ENCODE data around the gene ST6GALNAC3. TPM values are rescaled to one million over a fixed set of nuclear protein-coding genes. Genes with fewer than 3 reads are reported as not detected.

The ST6GALNAC3 gene
- 3.3 and 4.8 TPM in 2 replicates for total RNA-seq (2014; rRNA removed; shearing (Covaris generic); ENCODE audit: low replicate concordance)

GRCh38 chr1:76074321-76075187, at the start of gene ST6GALNAC3:
TSS of gene ST6GALNAC3 (plus strand) at chr1:76074746.
- Histone ChIP-seq H4K20me1 (ENCODE audit: insufficient read depth, low read depth, low read length) (no peaks in the 10 kb centered on the region), H3K4me1 (ENCODE audit: low read length) (peaks cover 9% of the 10 kb centered on the region), H3K27me3 (ENCODE audit: low read length) (no peaks in the 10 kb centered on the region), H3K4me2 (ENCODE audit: low read depth, low read length, poor library complexity, severe bottlenecking) (no peak within 1 kb of the TSS), H3K9me2 (replicated peaks; ENCODE audit: insufficient read depth, low read length) (no peaks in the 10 kb centered on the region), H3K36me3 (ENCODE audit: insufficient read depth, low read length) (no peaks in the 10 kb centered on the region), H3K9ac (ENCODE audit: low read length) (no peak within 1 kb of the TSS), H3K4me3 (ENCODE audit: low read length) (no peak within 1 kb of the TSS), H3K27ac (ENCODE audit: low read length) (no peak within 1 kb of the TSS), H3K9me3 (ENCODE audit: low read length) (no peaks in the 10 kb centered on the region), H3K79me2 (ENCODE audit: low read length) (no peaks in the 10 kb centered on the region), H2AFZ (ENCODE audit: low read length) (no peak within 1 kb of the TSS)
- no peak for DNase-seq

- H3K79me2 ChIP-seq (ENCODE audit: low read length): no peaks in the 10 kb centered on the region
- no peak overlapping the region for H3K9ac ChIP-seq (ENCODE audit: low read length)
- no peaks in the 10 kb centered on the region for H3K9me2 ChIP-seq (replicated peaks; ENCODE audit: insufficient read depth, low read length)
- no peak overlapping the region for H3K27ac ChIP-seq (ENCODE audit: low read length)
- H3K4me1 ChIP-seq (ENCODE audit: low read length): no peaks in the 10 kb centered on the region
- no peak overlapping the region for H3K4me2 ChIP-seq (ENCODE audit: low read depth, low read length, poor library complexity, severe bottlenecking)
- H3K9me3 ChIP-seq (ENCODE audit: low read length): no peaks in the 10 kb centered on the region
- no peak for DNase-seq
- no peak overlapping the region for H2AFZ ChIP-seq (ENCODE audit: low read length)
- no peak overlapping the region for H3K4me3 ChIP-seq (ENCODE audit: low read length)
- H3K27me3 ChIP-seq (ENCODE audit: low read length): no peaks in the 10 kb centered on the region
- no peaks in the 10 kb centered on the region for H3K36me3 ChIP-seq (ENCODE audit: insufficient read depth, low read length)
- H4K20me1 ChIP-seq (ENCODE audit: insufficient read depth, low read depth, low read length): no peaks in the 10 kb centered on the region
Observed at GRCh38 chr1:76027341-76027740, 47.2 kb upstream of the ST6GALNAC3 start.

GRCh38 chr1:76029331-76029730, 45.2 kb upstream of the ST6GALNAC3 start:
- Histone ChIP-seq H3K79me2 (ENCODE audit: low read length) (no peaks in the 10 kb centered on the region), H2AFZ (ENCODE audit: low read length) (no peak overlapping the region), H4K20me1 (ENCODE audit: insufficient read depth, low read depth, low read length) (no peaks in the 10 kb centered on the region), H3K36me3 (ENCODE audit: insufficient read depth, low read length) (no peaks in the 10 kb centered on the region), H3K9me3 (ENCODE audit: low read length) (no peaks in the 10 kb centered on the region), H3K4me3 (ENCODE audit: low read length) (no peak overlapping the region), H3K27ac (ENCODE audit: low read length) (no peak overlapping the region), H3K9ac (ENCODE audit: low read length) (no peak overlapping the region), H3K4me2 (ENCODE audit: low read depth, low read length, poor library complexity, severe bottlenecking) (no peak overlapping the region), H3K4me1 (ENCODE audit: low read length) (no peaks in the 10 kb centered on the region), H3K9me2 (replicated peaks; ENCODE audit: insufficient read depth, low read length) (no peaks in the 10 kb centered on the region), H3K27me3 (ENCODE audit: low read length) (no peaks in the 10 kb centered on the region)
- no peak for DNase-seq

- Histone ChIP-seq H3K4me3 (ENCODE audit: low read length) (no peak overlapping the region), H3K4me2 (ENCODE audit: low read depth, low read length, poor library complexity, severe bottlenecking) (no peak overlapping the region), H3K27me3 (ENCODE audit: low read length) (no peaks in the 10 kb centered on the region)
Observed at GRCh38 chr1:76031496-76031895, 43.0 kb upstream of the ST6GALNAC3 start.

GRCh38 chr1:76033800-76034475, 40.6 kb upstream of the ST6GALNAC3 start:
- H3K36me3 ChIP-seq (ENCODE audit: insufficient read depth, low read length): no peaks in the 10 kb centered on the region
- H3K4me2 ChIP-seq (ENCODE audit: low read depth, low read length, poor library complexity, severe bottlenecking): no peak overlapping the region
- H3K4me1 ChIP-seq (ENCODE audit: low read length): peaks cover 4% of the 10 kb centered on the region
- no peaks in the 10 kb centered on the region for H3K79me2 ChIP-seq (ENCODE audit: low read length)
- H3K27me3 ChIP-seq (ENCODE audit: low read length): no peaks in the 10 kb centered on the region
- H4K20me1 ChIP-seq (ENCODE audit: insufficient read depth, low read depth, low read length): no peaks in the 10 kb centered on the region
- H3K9me2 ChIP-seq (replicated peaks; ENCODE audit: insufficient read depth, low read length): no peaks in the 10 kb centered on the region
- H3K9me3 ChIP-seq (ENCODE audit: low read length): no peaks in the 10 kb centered on the region
- H3K9ac ChIP-seq (ENCODE audit: low read length): no peak overlapping the region
- H3K27ac ChIP-seq (ENCODE audit: low read length): no peak overlapping the region
- DNase-seq: no peak
- no peak overlapping the region for H3K4me3 ChIP-seq (ENCODE audit: low read length)
- H2AFZ ChIP-seq (ENCODE audit: low read length): no peak overlapping the region

More at GRCh38 chr1:76031496-76031895, 43.0 kb upstream of the ST6GALNAC3 start:
- H3K4me1 ChIP-seq (ENCODE audit: low read length): no peaks in the 10 kb centered on the region
- no peaks in the 10 kb centered on the region for H3K79me2 ChIP-seq (ENCODE audit: low read length)
- no peak overlapping the region for H3K9ac ChIP-seq (ENCODE audit: low read length)
- no peaks in the 10 kb centered on the region for H3K9me3 ChIP-seq (ENCODE audit: low read length)
- H3K27ac ChIP-seq (ENCODE audit: low read length): no peak overlapping the region
- DNase-seq: no peak
- H3K9me2 ChIP-seq (replicated peaks; ENCODE audit: insufficient read depth, low read length): no peaks in the 10 kb centered on the region
- H3K36me3 ChIP-seq (ENCODE audit: insufficient read depth, low read length): no peaks in the 10 kb centered on the region
- H4K20me1 ChIP-seq (ENCODE audit: insufficient read depth, low read depth, low read length): no peaks in the 10 kb centered on the region
- no peak overlapping the region for H2AFZ ChIP-seq (ENCODE audit: low read length)

- Histone ChIP-seq H4K20me1 (ENCODE audit: insufficient read depth, low read depth, low read length) (no peaks in the 10 kb centered on the region), H3K9ac (ENCODE audit: low read length) (no peak overlapping the region), H3K79me2 (ENCODE audit: low read length) (no peaks in the 10 kb centered on the region), H3K4me1 (ENCODE audit: low read length) (peaks cover 4% of the 10 kb centered on the region), H3K9me3 (ENCODE audit: low read length) (no peaks in the 10 kb centered on the region), H3K36me3 (ENCODE audit: insufficient read depth, low read length) (no peaks in the 10 kb centered on the region), H2AFZ (ENCODE audit: low read length) (no peak overlapping the region), H3K4me3 (ENCODE audit: low read length) (no peak overlapping the region), H3K27ac (ENCODE audit: low read length) (no peak overlapping the region), H3K9me2 (replicated peaks; ENCODE audit: insufficient read depth, low read length) (no peaks in the 10 kb centered on the region), H3K27me3 (ENCODE audit: low read length) (no peaks in the 10 kb centered on the region), H3K4me2 (ENCODE audit: low read depth, low read length, poor library complexity, severe bottlenecking) (no peak overlapping the region)
- DNase-seq: no peak
Observed at GRCh38 chr1:76035053-76035452, 39.5 kb upstream of the ST6GALNAC3 start.

GRCh38 chr1:76037324-76037723, 37.2 kb upstream of the ST6GALNAC3 start:
- Histone ChIP-seq H2AFZ (ENCODE audit: low read length) (no peak overlapping the region), H3K9me2 (replicated peaks; ENCODE audit: insufficient read depth, low read length) (no peaks in the 10 kb centered on the region), H3K9ac (ENCODE audit: low read length) (no peak overlapping the region), H3K4me2 (ENCODE audit: low read depth, low read length, poor library complexity, severe bottlenecking) (no peak overlapping the region), H3K27ac (ENCODE audit: low read length) (no peak overlapping the region), H3K4me3 (ENCODE audit: low read length) (no peak overlapping the region), H3K27me3 (ENCODE audit: low read length) (no peaks in the 10 kb centered on the region), H4K20me1 (ENCODE audit: insufficient read depth, low read depth, low read length) (no peaks in the 10 kb centered on the region), H3K9me3 (ENCODE audit: low read length) (no peaks in the 10 kb centered on the region), H3K36me3 (ENCODE audit: insufficient read depth, low read length) (no peaks in the 10 kb centered on the region), H3K4me1 (ENCODE audit: low read length) (peaks cover 4% of the 10 kb centered on the region), H3K79me2 (ENCODE audit: low read length) (no peaks in the 10 kb centered on the region)
- no peak for DNase-seq

GRCh38 chr1:76038287-76039004, 36.1 kb upstream of the ST6GALNAC3 start:
- H3K9me2 ChIP-seq (replicated peaks; ENCODE audit: insufficient read depth, low read length): no peaks in the 10 kb centered on the region
- no peaks in the 10 kb centered on the region for H3K36me3 ChIP-seq (ENCODE audit: insufficient read depth, low read length)
- H3K79me2 ChIP-seq (ENCODE audit: low read length): no peaks in the 10 kb centered on the region
- H3K9ac ChIP-seq (ENCODE audit: low read length): no peak overlapping the region
- H3K27ac ChIP-seq (ENCODE audit: low read length): no peak overlapping the region
- H4K20me1 ChIP-seq (ENCODE audit: insufficient read depth, low read depth, low read length): no peaks in the 10 kb centered on the region
- H3K4me2 ChIP-seq (ENCODE audit: low read depth, low read length, poor library complexity, severe bottlenecking): no peak overlapping the region
- H3K9me3 ChIP-seq (ENCODE audit: low read length): no peaks in the 10 kb centered on the region
- no peak overlapping the region for H3K4me3 ChIP-seq (ENCODE audit: low read length)
- DNase-seq: no peak
- H3K27me3 ChIP-seq (ENCODE audit: low read length): no peaks in the 10 kb centered on the region
- H3K4me1 ChIP-seq (ENCODE audit: low read length): peaks cover 4% of the 10 kb centered on the region
- H2AFZ ChIP-seq (ENCODE audit: low read length): no peak overlapping the region
